SH-SY5Y (cell line): Measurements from ENCODE around the gene CACNB1.

Experiments used
- GATA2 ChIP-seq: IDR thresholded peaks from 2 replicates; pipeline ENCODE4 v1.6.1; 2011; ENCODE audit warnings: mild to moderate bottlenecking, low read depth, low read length
- GATA3 ChIP-seq: IDR thresholded peaks from 2 replicates; pipeline ENCODE4 v1.6.1; 2011; ENCODE audit warnings: low read depth, mild to moderate bottlenecking, low read length, moderate library complexity

DNA sequence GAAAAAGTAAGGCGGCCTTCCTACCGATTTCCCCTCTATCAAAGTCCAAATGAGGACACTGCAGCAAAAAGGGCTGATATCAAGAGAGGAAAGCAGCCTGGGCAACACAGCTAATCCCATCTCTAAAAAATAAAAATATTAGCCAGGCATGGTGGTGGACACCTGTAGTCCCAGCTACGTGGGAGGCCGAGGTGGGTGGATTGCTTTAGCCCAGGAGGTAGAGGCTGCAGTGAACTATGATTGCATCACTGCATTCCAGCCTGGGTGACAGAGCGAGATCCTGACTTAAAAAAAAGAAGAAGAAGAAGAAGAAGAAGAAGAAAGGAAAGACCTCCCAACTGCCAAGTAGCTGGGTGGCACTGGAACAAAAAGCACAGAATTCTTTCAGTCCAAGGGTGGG, 14.4 kb downstream of the CACNB1 start:
- no peak for TF ChIP-seq GATA2
- no peak for TF ChIP-seq GATA3
